ENCODE measurements around the gene MACROH2A1. TPM values are rescaled to one million over a fixed set of nuclear protein-coding genes. Genes with fewer than 3 reads are reported as not detected.

The MACROH2A1 gene
- total RNA-seq: 100 to 1,000 TPM in 1 of 2 donors, 10 to 100 TPM in 1; 84.8 to 173 TPM

- Mint-ChIP-seq H3K4me1 (peaks cover 13% of the 10 kb centered on the region), H3K27me3 (no peaks in the 10 kb centered on the region), H3K27ac (peak within 1 kb of the TSS; percentile 92), H3K4me3 (peak within 1 kb of the TSS; percentile 89), H3K9me3 (no peaks in the 10 kb centered on the region), H3K36me3 (ENCODE audit: low read depth) (peaks cover 4% of the 10 kb centered on the region)
- ATAC-seq (replicated peaks): peak; percentile 92
These were observed at the start of gene MACROH2A1 for GRCh38 chr5:135398855-135399793. Gene MACROH2A1, minus strand, starts transcription at chr5:135399231. Its CDS starts 10,138 bp downstream, at chr5:135389093.

GRCh38 chr5:135448071-135448739, 49.2 kb upstream of the MACROH2A1 start:
- ATAC-seq (replicated peaks): peak; percentile 42
- no peak overlapping the region for H3K4me3 Mint-ChIP-seq
- H3K27ac Mint-ChIP-seq: no peak overlapping the region
- no peaks in the 10 kb centered on the region for H3K36me3 Mint-ChIP-seq (ENCODE audit: low read depth)
- peaks cover 18% of the 10 kb centered on the region for H3K27me3 Mint-ChIP-seq
- no peaks in the 10 kb centered on the region for H3K9me3 Mint-ChIP-seq
- H3K4me1 Mint-ChIP-seq: no peaks in the 10 kb centered on the region

GRCh38 chr5:135447298-135447929, 48.4 kb upstream of the MACROH2A1 start, which contains the start of gene DCANP1:
Gene DCANP1, minus strand, starts transcription at chr5:135447348. Its CDS starts 240 bp downstream, at chr5:135447108.
- Mint-ChIP-seq H3K27ac (no peak within 1 kb of the TSS), H3K9me3 (no peaks in the 10 kb centered on the region), H3K4me1 (no peaks in the 10 kb centered on the region), H3K4me3 (no peak within 1 kb of the TSS), H3K36me3 (ENCODE audit: low read depth) (no peaks in the 10 kb centered on the region), H3K27me3 (peaks cover 15% of the 10 kb centered on the region)
- ATAC-seq (replicated peaks): no peak

GRCh38 chr5:135446615-135447014, 47.6 kb upstream of the MACROH2A1 start:
- H3K4me1 Mint-ChIP-seq: no peaks in the 10 kb centered on the region
- H3K4me3 Mint-ChIP-seq: no peak overlapping the region
- H3K27ac Mint-ChIP-seq: no peak overlapping the region
- no peaks in the 10 kb centered on the region for H3K36me3 Mint-ChIP-seq (ENCODE audit: low read depth)
- ATAC-seq (replicated peaks): no peak
- peaks cover 15% of the 10 kb centered on the region for H3K27me3 Mint-ChIP-seq
- no peaks in the 10 kb centered on the region for H3K9me3 Mint-ChIP-seq

- ATAC-seq (replicated peaks): no peak
- no peak overlapping the region for H3K27ac Mint-ChIP-seq
- H3K9me3 Mint-ChIP-seq: no peaks in the 10 kb centered on the region
- no peaks in the 10 kb centered on the region for H3K4me1 Mint-ChIP-seq
- no peaks in the 10 kb centered on the region for H3K36me3 Mint-ChIP-seq (ENCODE audit: low read depth)
- no peak overlapping the region for H3K4me3 Mint-ChIP-seq
- H3K27me3 Mint-ChIP-seq: peaks cover 15% of the 10 kb centered on the region
These were observed 47.2 kb upstream of the MACROH2A1 start for GRCh38 chr5:135446206-135446605.

- Mint-ChIP-seq H3K9me3 (no peaks in the 10 kb centered on the region), H3K27me3 (peaks cover 10% of the 10 kb centered on the region), H3K36me3 (ENCODE audit: low read depth) (no peaks in the 10 kb centered on the region), H3K4me1 (no peaks in the 10 kb centered on the region), H3K27ac (no peak overlapping the region), H3K4me3 (no peak overlapping the region)
- no peak for ATAC-seq (replicated peaks)
These were observed 46.4 kb upstream of the MACROH2A1 start for GRCh38 chr5:135445306-135445985.

GRCh38 chr5:135444881-135445280, 45.9 kb upstream of the MACROH2A1 start:
- Mint-ChIP-seq H3K27me3 (peaks cover 10% of the 10 kb centered on the region), H3K27ac (no peak overlapping the region), H3K9me3 (no peaks in the 10 kb centered on the region), H3K4me3 (no peak overlapping the region), H3K36me3 (ENCODE audit: low read depth) (no peaks in the 10 kb centered on the region), H3K4me1 (no peaks in the 10 kb centered on the region)
- ATAC-seq (replicated peaks): no peak

GRCh38 chr5:135444360-135444759, 45.3 kb upstream of the MACROH2A1 start:
- Mint-ChIP-seq H3K36me3 (ENCODE audit: low read depth) (no peaks in the 10 kb centered on the region), H3K27me3 (peaks cover 10% of the 10 kb centered on the region), H3K4me1 (no peaks in the 10 kb centered on the region), H3K4me3 (no peak overlapping the region), H3K9me3 (no peaks in the 10 kb centered on the region), H3K27ac (no peak overlapping the region)
- ATAC-seq (replicated peaks): no peak

GRCh38 chr5:135443161-135443960, 44.3 kb upstream of the MACROH2A1 start:
- H3K27me3 Mint-ChIP-seq: peaks cover 10% of the 10 kb centered on the region
- H3K36me3 Mint-ChIP-seq (ENCODE audit: low read depth): no peaks in the 10 kb centered on the region
- no peaks in the 10 kb centered on the region for H3K9me3 Mint-ChIP-seq
- no peak for ATAC-seq (replicated peaks)
- no peak overlapping the region for H3K27ac Mint-ChIP-seq
- H3K4me3 Mint-ChIP-seq: no peak overlapping the region
- H3K4me1 Mint-ChIP-seq: no peaks in the 10 kb centered on the region

- H3K4me1 Mint-ChIP-seq: no peaks in the 10 kb centered on the region
- peaks cover 10% of the 10 kb centered on the region for H3K27me3 Mint-ChIP-seq
- H3K9me3 Mint-ChIP-seq: no peaks in the 10 kb centered on the region
- H3K4me3 Mint-ChIP-seq: no peak overlapping the region
- ATAC-seq (replicated peaks): no peak
- H3K27ac Mint-ChIP-seq: no peak overlapping the region
- no peaks in the 10 kb centered on the region for H3K36me3 Mint-ChIP-seq (ENCODE audit: low read depth)
These were observed 43.6 kb upstream of the MACROH2A1 start for GRCh38 chr5:135442431-135443160.

- no peaks in the 10 kb centered on the region for H3K4me1 Mint-ChIP-seq
- peaks cover 4% of the 10 kb centered on the region for H3K27me3 Mint-ChIP-seq
- H3K4me3 Mint-ChIP-seq: no peak overlapping the region
- H3K27ac Mint-ChIP-seq: no peak overlapping the region
- H3K36me3 Mint-ChIP-seq (ENCODE audit: low read depth): no peaks in the 10 kb centered on the region
- no peak for ATAC-seq (replicated peaks)
- no peaks in the 10 kb centered on the region for H3K9me3 Mint-ChIP-seq
These were observed 42.9 kb upstream of the MACROH2A1 start for GRCh38 chr5:135441919-135442318.

- peaks cover 5% of the 10 kb centered on the region for H3K27me3 Mint-ChIP-seq
- no peak overlapping the region for H3K27ac Mint-ChIP-seq
- no peaks in the 10 kb centered on the region for H3K36me3 Mint-ChIP-seq (ENCODE audit: low read depth)
- no peak for ATAC-seq (replicated peaks)
- no peaks in the 10 kb centered on the region for H3K9me3 Mint-ChIP-seq
- no peak overlapping the region for H3K4me3 Mint-ChIP-seq
- no peaks in the 10 kb centered on the region for H3K4me1 Mint-ChIP-seq
These were observed 42.4 kb upstream of the MACROH2A1 start for GRCh38 chr5:135441350-135441831.

GRCh38 chr5:135440916-135441315, 41.9 kb upstream of the MACROH2A1 start:
- H3K4me1 Mint-ChIP-seq: no peaks in the 10 kb centered on the region
- no peaks in the 10 kb centered on the region for H3K36me3 Mint-ChIP-seq (ENCODE audit: low read depth)
- H3K4me3 Mint-ChIP-seq: no peak overlapping the region
- H3K27ac Mint-ChIP-seq: no peak overlapping the region
- no peaks in the 10 kb centered on the region for H3K9me3 Mint-ChIP-seq
- H3K27me3 Mint-ChIP-seq: peaks cover 8% of the 10 kb centered on the region
- no peak for ATAC-seq (replicated peaks)
